GM23338 (cell line): Measurements from ENCODE around the gene DZIP1.

Source experiments
- CTCF ChIP-seq, 2 experiments: fragments of 200-600 bp in 1 of 2; sonication (generic) in 1 of 2; conservative IDR thresholded peaks; 2 replicates each; pipeline versions ENCODE4 v1.5.1 to v1.6.1; 2016 to 2017; ENCODE audit warnings: antibody characterized with exemption in 2 of 2, low read depth in 2 of 2, mild to moderate bottlenecking in 2 of 2, moderate library complexity in 1 of 2
- ETS1 ChIP-seq: IDR thresholded peaks from 2 replicates; pipeline ENCODE4 v1.6.1; 2016; ENCODE audit warnings: antibody characterized with exemption
- EZH2 ChIP-seq: fragments of 200-600 bp; sonication (generic); IDR thresholded peaks from one replicate; pipeline ENCODE4 v1.8.0; 2017; ENCODE audit warnings: antibody characterized with exemption, mild to moderate bottlenecking, low read depth; ENCODE audit not compliant: unreplicated experiment
- EZH2phosphoT487 ChIP-seq: fragments of 200-600 bp; sonication (generic); IDR thresholded peaks from one replicate; pipeline ENCODE4 v1.8.1; 2018; ENCODE audit warnings: antibody characterized with exemption; ENCODE audit not compliant: unreplicated experiment
- POLR2AphosphoS5 ChIP-seq: IDR thresholded peaks from 2 replicates; pipeline ENCODE4 v1.6.1; 2016; ENCODE audit warnings: antibody characterized with exemption, low read depth

GRCh38 chr13:95530178-95530577, 114.3 kb downstream of the DZIP1 start:
- TF ChIP-seq EZH2phosphoT487 = no peak
- TF ChIP-seq CTCF (conservative IDR thresholded peaks at IDR 0.05; ENCODE audit: low read depth in 2 of 2) = no peak
- no peak for TF ChIP-seq EZH2
- TF ChIP-seq POLR2AphosphoS5 = no peak
- no peak for TF ChIP-seq ETS1
